Fibroblast of lung (primary cell): ENCODE results near the gene PTGIS.

Experiments used
- CTCF ChIP-seq, 2 donors: IDR thresholded peaks in 1 of 2; conservative IDR thresholded peaks in 1 of 2; 1 replicate in 1 of 2; 2 replicates in 1 of 2; pipeline ENCODE4 v1.5.1; 2011 to 2012; ENCODE audit warnings: low read length in 2 of 2, control low read depth in 1 of 2, inconsistent platforms in 1 of 2, low read depth in 1 of 2, mild to moderate bottlenecking in 1 of 2
- EZH2 ChIP-seq: IDR thresholded peaks from 2 replicates; pipeline ENCODE4 v1.5.1; 2012; ENCODE audit warnings: low read length, control low read depth, mild to moderate bottlenecking; ENCODE audit errors: missing control alignments

DNA sequence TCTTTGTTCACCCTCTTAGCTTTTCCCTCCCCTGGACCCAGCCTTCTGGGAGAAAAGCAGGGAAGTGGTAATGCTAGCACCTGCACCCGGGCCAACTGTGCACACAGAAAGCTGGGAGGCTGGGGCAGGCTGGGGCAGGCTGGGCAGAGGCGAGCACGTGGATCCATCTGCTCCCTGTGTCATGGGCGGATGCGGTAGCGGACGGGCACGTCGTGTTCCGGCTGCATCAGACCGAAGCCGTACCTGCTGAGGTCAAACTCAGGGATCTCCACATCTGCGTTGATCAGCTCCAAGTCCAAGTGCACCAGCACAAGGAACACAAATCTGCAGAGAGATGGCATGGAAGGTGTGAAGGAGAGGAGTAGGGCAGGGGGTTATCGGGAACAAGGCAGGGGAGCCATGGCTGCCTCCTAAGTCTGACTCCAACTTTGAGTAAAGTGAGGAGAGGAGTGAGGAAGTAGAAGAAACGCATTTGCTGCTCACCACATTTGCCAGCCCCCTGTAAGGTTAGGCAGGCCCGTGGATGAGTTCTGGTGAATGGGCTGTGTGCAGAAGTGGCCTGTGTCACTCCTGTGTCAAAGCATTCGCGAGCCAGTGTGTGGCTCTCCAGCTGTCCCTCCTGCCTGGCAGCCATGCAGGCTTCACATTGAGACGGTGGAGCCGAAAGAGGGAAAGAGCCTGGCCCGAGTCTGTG is 60.0 kb downstream of the PTGIS start:
- no peak for TF ChIP-seq CTCF (conservative IDR thresholded peaks at IDR 0.05 in 1 of 2, IDR thresholded peaks at IDR 0.05 in 1 of 2; ENCODE audit: low read depth in 1 of 2, low read length in 2 of 2)
- no peak for TF ChIP-seq EZH2
